Epithelial cell of proximal tubule (primary cell): ENCODE measurements around the gene PAX8. TPM values are rescaled to one million over a fixed set of nuclear protein-coding genes. Genes with fewer than 3 reads are reported as not detected.

ENCODE experiments used
- DNase-seq: peaks from one replicate; pipeline ENCODE4 v3.0.0-alpha.2; 2011; ENCODE audit warnings: low read depth
- H3K4me3 ChIP-seq: 2 replicates; pipeline ENCODE4 v1.5.1; 2011; ENCODE audit warnings: low read depth, mild to moderate bottlenecking, low read length
- total RNA-seq: library from RNA; depleted of rRNA; stranded (reverse); fragments of >200 nt; gene quantifications from 2 replicates; pipeline ENCODE4 v1.2.3, GENCODE V29; 2015
- TF ChIP-seq, protein P1 (sequence below): conservative IDR thresholded peaks from 2 replicates; pipeline ENCODE4 v1.5.1; 2012; ENCODE audit warnings: low read depth, mild to moderate bottlenecking, low read length

The PAX8 gene
- total RNA-seq, 1 donor from 2014 or later: 127 TPM

DNA sequence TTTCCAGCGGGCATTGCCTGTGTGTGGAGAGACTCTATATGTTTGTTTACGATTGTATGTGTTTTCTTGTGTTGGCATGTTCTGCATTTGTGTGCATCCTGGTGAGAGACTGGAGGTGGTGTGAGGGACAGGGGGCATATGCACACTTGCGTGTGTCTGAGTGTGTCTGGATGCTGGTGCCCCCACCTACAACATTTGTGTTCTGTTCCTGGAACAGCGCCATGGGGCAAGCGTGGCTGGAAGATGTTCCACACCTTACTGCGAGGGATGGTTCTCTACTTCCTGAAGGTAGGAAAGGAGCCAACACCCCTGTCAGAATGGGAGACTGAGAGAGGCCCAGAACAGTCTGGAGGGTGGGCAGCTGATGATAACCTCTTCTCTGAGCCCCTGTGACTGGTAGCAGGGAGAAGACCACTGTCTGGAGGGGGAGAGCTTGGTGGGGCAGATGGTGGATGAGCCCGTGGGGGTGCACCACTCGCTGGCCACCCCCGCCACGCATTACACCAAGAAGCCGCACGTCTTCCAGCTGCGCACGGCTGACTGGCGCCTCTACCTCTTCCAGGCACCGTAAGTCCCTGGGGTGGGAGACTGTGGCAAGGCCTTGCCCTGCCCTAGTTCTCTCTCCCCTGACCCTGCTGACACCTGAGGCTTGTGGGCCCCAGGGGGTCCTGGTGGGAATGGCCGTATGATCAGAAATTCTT, 81.2 kb downstream of the PAX8 start:
- TF ChIP-seq, protein P1, sequence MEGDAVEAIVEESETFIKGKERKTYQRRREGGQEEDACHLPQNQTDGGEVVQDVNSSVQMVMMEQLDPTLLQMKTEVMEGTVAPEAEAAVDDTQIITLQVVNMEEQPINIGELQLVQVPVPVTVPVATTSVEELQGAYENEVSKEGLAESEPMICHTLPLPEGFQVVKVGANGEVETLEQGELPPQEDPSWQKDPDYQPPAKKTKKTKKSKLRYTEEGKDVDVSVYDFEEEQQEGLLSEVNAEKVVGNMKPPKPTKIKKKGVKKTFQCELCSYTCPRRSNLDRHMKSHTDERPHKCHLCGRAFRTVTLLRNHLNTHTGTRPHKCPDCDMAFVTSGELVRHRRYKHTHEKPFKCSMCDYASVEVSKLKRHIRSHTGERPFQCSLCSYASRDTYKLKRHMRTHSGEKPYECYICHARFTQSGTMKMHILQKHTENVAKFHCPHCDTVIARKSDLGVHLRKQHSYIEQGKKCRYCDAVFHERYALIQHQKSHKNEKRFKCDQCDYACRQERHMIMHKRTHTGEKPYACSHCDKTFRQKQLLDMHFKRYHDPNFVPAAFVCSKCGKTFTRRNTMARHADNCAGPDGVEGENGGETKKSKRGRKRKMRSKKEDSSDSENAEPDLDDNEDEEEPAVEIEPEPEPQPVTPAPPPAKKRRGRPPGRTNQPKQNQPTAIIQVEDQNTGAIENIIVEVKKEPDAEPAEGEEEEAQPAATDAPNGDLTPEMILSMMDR: no peak
- DNase-seq: no peak
- H3K4me3 ChIP-seq: no peak overlapping the region

DNA sequence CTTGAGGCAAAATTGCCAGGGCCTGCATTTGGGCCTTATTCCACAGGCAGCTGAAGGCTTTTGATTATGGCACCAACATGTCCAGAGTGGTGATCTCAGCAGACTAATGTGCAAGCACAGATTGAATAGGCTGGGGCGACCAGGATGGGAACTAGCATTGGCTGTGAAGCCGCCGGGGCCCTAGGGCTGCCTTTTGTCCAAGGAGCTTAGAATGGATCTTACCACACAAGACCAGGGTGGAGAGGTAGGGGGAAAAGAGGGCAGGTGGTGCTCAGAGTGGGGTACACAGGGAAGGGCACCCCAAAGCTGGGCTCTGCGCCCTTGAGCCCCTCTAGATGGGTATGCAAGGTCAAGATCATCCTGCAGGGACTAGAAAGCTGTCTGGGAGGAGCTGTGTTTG, 81.9 kb downstream of the PAX8 start:
- H3K4me3 ChIP-seq: no peak overlapping the region

DNA sequence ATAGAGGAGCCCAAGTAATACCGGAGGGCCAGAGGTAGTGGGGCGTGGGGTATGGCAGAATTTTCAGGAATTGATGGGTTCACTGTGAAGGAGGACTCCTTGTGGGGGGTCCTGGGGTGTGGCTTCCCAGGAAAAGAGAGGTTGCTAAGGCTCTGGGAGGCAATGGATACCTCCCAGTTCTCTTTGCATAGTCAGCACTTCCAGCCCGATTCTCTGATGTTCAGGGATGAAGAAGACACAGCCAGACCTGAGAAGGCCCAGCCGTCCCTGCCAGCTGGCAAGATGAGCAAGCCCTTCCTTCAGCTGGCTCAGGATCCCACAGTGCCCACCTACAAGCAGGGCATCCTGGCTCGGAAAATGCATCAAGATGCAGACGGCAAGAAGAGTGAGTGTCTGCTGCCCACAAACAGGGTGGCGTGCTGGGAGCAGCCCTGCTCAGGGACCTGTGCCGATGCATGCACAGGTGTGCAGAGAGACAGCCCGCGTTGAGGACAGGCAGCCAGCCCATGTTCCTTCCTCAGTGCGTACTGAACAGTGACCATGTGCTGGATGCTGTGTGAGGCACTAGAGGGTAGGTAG, 82.7 kb downstream of the PAX8 start:
- TF ChIP-seq, protein P1: no peak
- no peak overlapping the region for H3K4me3 ChIP-seq
- DNase-seq: no peak

More for the DNA sequence above, 81.9 kb downstream of the PAX8 start:
- TF ChIP-seq, protein P1: no peak
- no peak for DNase-seq

DNA sequence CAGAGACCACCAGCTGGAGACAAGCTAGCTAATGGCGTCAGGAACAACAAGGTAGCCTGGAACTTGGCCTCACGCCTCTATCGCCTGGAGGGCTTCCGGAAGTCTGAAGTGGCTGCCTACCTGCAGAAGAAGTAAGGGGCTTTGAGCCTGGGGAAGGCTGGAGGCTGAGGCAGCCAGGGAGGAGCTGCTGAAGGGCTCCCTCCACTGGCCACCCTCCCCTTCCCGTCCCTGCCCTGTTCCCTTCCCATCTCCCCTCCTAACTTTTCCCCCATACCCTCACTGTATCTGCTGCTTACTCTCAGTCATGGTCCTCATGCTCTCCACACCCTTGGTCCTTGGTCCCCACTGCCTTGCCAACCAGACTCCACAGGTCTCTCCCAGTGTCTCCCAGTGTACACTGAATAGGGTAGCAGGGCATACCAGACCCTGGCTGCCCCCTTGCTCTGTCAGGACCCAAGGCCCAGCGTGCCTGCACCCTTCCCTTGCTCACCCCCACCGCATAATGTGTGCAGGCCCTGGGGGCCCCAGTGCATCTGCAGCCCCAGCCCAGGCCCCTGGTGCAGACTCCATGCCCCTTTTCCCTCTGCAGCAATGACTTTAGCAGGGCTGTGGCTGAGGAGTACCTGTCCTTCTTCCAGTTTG, 86.1 kb downstream of the PAX8 start:
- no peak overlapping the region for H3K4me3 ChIP-seq
- no peak for DNase-seq
- TF ChIP-seq, protein P1: peak; percentile 29

DNA sequence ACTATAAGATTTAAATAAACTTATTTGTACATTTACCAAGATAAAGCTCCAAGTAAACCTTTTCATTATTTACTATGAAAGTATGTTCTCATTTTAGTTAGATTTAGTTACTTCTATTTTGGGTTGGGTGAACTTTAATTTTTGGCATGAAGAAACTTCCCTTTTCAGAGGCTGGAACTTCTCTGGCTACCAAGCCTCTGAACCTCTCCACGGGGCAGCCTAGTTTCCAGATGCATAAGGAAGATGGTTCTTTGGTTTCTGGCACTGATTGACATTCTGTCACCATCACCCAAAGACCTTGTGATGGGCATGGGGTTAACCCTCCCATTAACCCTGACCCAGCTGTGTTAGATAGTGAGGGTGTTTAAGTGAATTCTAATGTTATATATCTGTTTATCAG, 87.8 kb downstream of the PAX8 start:
- no peak overlapping the region for H3K4me3 ChIP-seq
- TF ChIP-seq, protein P1: no peak
- DNase-seq: no peak

DNA sequence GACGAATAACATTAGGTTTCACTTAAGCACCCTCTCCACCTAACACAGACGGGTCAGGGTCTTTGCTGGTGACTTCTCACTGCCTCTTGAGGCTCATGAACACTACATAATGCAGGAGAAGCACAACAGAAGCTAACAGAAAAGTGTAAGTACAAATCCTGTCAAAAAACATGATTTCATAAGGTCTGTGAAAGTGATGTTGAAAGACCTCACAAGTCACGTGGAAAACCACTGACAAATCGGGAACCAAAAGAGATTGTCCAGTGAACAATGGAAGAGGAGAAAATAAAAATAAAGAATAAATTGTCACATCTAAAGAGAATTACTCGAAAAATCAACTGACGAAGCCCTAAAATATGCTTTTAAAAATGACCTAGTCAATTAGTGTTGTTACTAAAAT, 91.0 kb downstream of the PAX8 start:
- DNase-seq: no peak
- TF ChIP-seq, protein P1: no peak
- H3K4me3 ChIP-seq: no peak overlapping the region

DNA sequence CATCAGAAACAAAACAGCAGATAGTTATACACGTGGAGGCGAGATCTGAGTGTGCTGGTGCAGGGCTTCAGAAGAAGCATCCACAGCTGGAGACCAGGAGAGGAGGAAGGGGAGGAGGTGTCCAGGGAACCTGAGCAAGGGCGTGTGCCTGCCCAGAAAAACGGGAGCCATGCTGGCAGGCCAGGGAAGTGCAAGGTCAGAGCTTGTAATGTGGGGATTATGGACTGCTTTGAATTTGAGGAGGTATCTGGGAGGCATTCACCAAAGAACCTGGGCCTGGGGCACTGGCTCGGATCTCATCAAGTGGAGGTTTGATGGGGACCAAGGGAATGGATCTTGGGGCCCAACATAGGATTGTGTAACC, 92.3 kb downstream of the PAX8 start:
- no peak overlapping the region for H3K4me3 ChIP-seq
- TF ChIP-seq, protein P1: no peak
- DNase-seq: no peak
